T-helper 1 cell treated with Interleukin-12 subunit alpha and Interleukin-12 subunit beta and Interleukin-4 antibody, amounts not matched to agents 30 μg/mL and 1 μg/mL, for 36 hours (primary cell): Measurements from ENCODE around the gene HLCS.

Source experiments
- H3K27ac Mint-ChIP-seq: one replicate; pipeline ENCODE4 v1.8.0; 2021; ENCODE audit warnings: mild to moderate bottlenecking, mixed read lengths
- H3K27me3 Mint-ChIP-seq: one replicate; pipeline ENCODE4 v1.8.0; 2021; ENCODE audit warnings: low read depth, mixed read lengths
- H3K36me3 Mint-ChIP-seq: one replicate; pipeline ENCODE4 v1.8.0; 2021; ENCODE audit warnings: low read depth, mixed read lengths
- H3K4me1 Mint-ChIP-seq: one replicate; pipeline ENCODE4 v1.8.0; 2021; ENCODE audit warnings: low read depth, mixed read lengths
- H3K4me3 Mint-ChIP-seq: one replicate; pipeline ENCODE4 v1.8.0; 2021; ENCODE audit warnings: mild to moderate bottlenecking, moderate library complexity, mixed read lengths
- H3K9me3 Mint-ChIP-seq: one replicate; pipeline ENCODE4 v1.8.0; 2021; ENCODE audit warnings: mixed read lengths

HLCS gene

GRCh38 chr21:36949171-36950141 lies 17.0 kb downstream of the HLCS start:
- Mint-ChIP-seq H3K4me1 (no peaks in the 10 kb centered on the region), H3K36me3 (peaks cover 18% of the 10 kb centered on the region), H3K4me3 (no peak overlapping the region)

DNA sequence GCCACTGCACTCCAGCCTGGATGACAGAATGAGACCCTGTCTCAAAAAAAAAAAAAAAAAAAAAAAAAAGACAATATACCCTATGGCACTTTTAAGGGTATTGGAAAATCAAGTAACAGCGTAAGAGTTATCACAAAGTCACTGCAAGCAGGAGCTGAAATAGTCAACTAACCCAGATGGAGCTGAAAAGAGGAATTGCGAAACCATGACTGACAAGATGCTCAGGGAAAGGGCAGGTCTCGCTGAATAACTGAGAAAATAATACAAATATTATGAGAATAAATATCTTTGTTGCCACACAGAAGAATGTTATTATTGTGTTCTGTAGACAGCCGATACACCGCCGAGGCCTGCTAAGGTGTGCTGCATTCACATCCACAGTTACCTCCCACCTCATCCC lies 17.8 kb downstream of the HLCS start:
- Mint-ChIP-seq H3K27me3 (no peaks in the 10 kb centered on the region), H3K4me1 (no peaks in the 10 kb centered on the region), H3K9me3 (peaks cover 3% of the 10 kb centered on the region), H3K27ac (no peak overlapping the region), H3K4me3 (no peak overlapping the region), H3K36me3 (peaks cover 18% of the 10 kb centered on the region)

More at GRCh38 chr21:36949171-36950141, 17.0 kb downstream of the HLCS start:
- peaks cover 3% of the 10 kb centered on the region for H3K9me3 Mint-ChIP-seq
- no peak overlapping the region for H3K27ac Mint-ChIP-seq
- H3K27me3 Mint-ChIP-seq: no peaks in the 10 kb centered on the region

- H3K27me3 Mint-ChIP-seq: no peaks in the 10 kb centered on the region
- H3K36me3 Mint-ChIP-seq: peaks cover 18% of the 10 kb centered on the region
- no peak overlapping the region for H3K4me3 Mint-ChIP-seq
- H3K9me3 Mint-ChIP-seq: peaks cover 3% of the 10 kb centered on the region
- H3K4me1 Mint-ChIP-seq: no peaks in the 10 kb centered on the region
- no peak overlapping the region for H3K27ac Mint-ChIP-seq
Measured at GRCh38 chr21:36946949-36947356, 19.5 kb downstream of the HLCS start.

DNA sequence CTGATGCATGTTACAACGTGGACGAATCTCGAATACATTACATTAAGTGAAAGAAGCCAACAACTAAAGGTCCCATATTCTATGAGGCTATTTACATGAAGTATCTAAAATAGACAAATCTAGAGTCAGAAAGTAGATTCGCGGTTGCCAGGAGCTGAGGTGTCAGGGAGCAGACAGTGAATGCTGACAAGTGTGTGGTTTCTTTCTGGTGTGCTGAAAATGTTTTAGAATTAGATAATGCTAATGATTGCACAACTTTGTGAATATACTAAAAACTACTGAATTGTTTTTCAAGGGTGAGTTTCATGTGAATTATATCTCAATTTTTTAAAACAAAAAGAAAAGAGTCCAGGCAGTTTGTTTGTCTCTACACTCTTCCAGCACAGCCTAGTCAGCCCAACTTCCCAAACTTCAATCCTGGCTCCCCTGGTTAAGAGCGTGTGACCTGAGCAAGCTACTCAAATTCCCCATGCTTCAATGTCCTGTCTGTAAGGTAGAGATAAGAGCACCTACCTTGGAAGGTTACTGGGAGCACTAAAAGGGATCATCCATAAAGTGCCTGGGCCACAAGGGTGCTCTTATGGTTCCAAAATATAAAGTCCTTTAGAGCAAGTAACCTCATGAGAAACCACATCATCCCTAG lies 20.9 kb downstream of the HLCS start:
- Mint-ChIP-seq H3K36me3 (peaks cover 16% of the 10 kb centered on the region), H3K27ac (no peak overlapping the region), H3K4me3 (no peak overlapping the region), H3K9me3 (peaks cover 3% of the 10 kb centered on the region), H3K4me1 (no peaks in the 10 kb centered on the region), H3K27me3 (no peaks in the 10 kb centered on the region)

- no peaks in the 10 kb centered on the region for H3K27me3 Mint-ChIP-seq
Measured at GRCh38 chr21:36936361-36937135, 29.9 kb downstream of the HLCS start.

DNA sequence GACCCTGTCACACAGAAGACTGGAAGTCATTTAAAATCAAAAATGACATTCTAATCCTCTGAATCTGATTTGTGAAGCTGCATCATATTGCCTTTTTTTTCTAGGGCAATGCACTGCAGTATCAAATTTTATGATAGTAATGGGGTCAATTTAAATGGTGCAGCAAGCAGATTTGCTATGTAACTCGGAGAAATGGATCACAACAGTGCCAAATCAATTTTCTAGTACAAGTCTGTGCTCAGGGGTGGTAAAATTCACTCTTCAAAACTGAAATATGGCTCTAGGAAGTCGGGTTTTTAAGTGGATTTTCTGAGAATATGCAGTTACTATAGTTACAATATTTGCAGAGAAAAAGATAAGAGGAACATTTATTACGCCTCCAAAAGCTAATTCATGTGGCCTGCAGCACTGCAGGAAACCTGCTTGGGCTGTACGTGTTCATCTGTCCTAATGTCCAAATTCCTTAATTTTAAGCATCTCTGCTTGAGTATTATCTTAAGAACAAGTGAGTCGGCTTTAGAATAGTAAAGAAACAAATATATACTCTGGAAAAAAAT lies 31.5 kb downstream of the HLCS start:
- no peak overlapping the region for H3K27ac Mint-ChIP-seq
- H3K36me3 Mint-ChIP-seq: peaks cover 6% of the 10 kb centered on the region
- no peaks in the 10 kb centered on the region for H3K4me1 Mint-ChIP-seq
- no peaks in the 10 kb centered on the region for H3K9me3 Mint-ChIP-seq
- H3K4me3 Mint-ChIP-seq: no peak overlapping the region
- H3K27me3 Mint-ChIP-seq: no peaks in the 10 kb centered on the region

More at GRCh38 chr21:36936361-36937135, 29.9 kb downstream of the HLCS start:
- Mint-ChIP-seq H3K36me3 (peaks cover 6% of the 10 kb centered on the region), H3K9me3 (no peaks in the 10 kb centered on the region), H3K4me1 (no peaks in the 10 kb centered on the region), H3K27ac (no peak overlapping the region), H3K4me3 (no peak overlapping the region)

GRCh38 chr21:36932161-36932816 lies 34.2 kb downstream of the HLCS start:
- peaks cover 6% of the 10 kb centered on the region for H3K36me3 Mint-ChIP-seq
- no peaks in the 10 kb centered on the region for H3K9me3 Mint-ChIP-seq
- H3K27me3 Mint-ChIP-seq: no peaks in the 10 kb centered on the region
- no peak overlapping the region for H3K4me3 Mint-ChIP-seq
- no peak overlapping the region for H3K27ac Mint-ChIP-seq
- H3K4me1 Mint-ChIP-seq: peaks cover 2% of the 10 kb centered on the region

DNA sequence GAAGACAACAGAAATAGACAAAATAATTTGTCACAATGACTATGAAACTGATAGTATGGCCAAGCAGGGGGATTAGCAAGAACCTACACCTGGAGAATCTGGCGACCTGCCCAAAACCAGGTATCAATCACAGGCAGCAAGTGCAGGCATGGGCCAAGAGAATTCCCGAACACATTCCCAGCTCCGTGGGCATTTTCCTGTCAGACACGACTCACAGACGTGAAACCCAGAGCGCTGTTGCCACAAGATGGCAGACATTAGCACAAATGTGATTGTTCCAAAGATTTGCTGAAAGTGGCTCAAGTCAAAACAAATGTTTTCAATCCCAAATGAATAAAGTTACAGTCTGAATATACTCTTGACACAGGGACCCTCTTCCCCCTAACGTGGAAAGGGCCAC lies 36.8 kb downstream of the HLCS start:
- H3K9me3 Mint-ChIP-seq: no peaks in the 10 kb centered on the region
- H3K4me3 Mint-ChIP-seq: no peak overlapping the region
- H3K27ac Mint-ChIP-seq: no peak overlapping the region
- H3K27me3 Mint-ChIP-seq: no peaks in the 10 kb centered on the region
- peaks cover 3% of the 10 kb centered on the region for H3K36me3 Mint-ChIP-seq
- peaks cover 2% of the 10 kb centered on the region for H3K4me1 Mint-ChIP-seq

- no peak overlapping the region for H3K27ac Mint-ChIP-seq
- H3K27me3 Mint-ChIP-seq: no peaks in the 10 kb centered on the region
- peaks cover 3% of the 10 kb centered on the region for H3K36me3 Mint-ChIP-seq
- H3K4me3 Mint-ChIP-seq: no peak overlapping the region
- H3K4me1 Mint-ChIP-seq: peaks cover 2% of the 10 kb centered on the region
- H3K9me3 Mint-ChIP-seq: no peaks in the 10 kb centered on the region
Measured at GRCh38 chr21:36928960-36929359, 37.5 kb downstream of the HLCS start.

DNA sequence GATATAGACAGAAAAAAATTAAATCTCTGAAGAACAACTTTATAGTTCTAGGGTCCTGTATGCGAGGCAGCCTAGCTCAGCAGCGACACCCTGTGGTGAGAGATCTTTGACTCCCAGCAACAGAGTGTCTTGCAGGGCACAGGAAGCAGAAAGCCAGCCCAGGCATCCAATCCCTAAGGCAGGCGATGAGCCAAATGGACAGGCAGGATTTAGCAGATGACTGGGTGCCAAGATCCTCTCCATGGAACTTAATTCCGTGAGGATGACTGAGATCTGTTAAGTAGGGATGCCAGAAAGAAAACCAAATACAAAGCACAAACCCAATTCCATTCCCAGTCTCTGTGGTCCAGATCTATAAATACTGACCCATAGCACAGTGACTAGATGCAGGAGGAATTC lies 38.8 kb downstream of the HLCS start:
- H3K9me3 Mint-ChIP-seq: no peaks in the 10 kb centered on the region
- H3K36me3 Mint-ChIP-seq: no peaks in the 10 kb centered on the region
- H3K27me3 Mint-ChIP-seq: no peaks in the 10 kb centered on the region
- H3K4me3 Mint-ChIP-seq: no peak overlapping the region
- peaks cover 3% of the 10 kb centered on the region for H3K4me1 Mint-ChIP-seq
- H3K27ac Mint-ChIP-seq: no peak overlapping the region

DNA sequence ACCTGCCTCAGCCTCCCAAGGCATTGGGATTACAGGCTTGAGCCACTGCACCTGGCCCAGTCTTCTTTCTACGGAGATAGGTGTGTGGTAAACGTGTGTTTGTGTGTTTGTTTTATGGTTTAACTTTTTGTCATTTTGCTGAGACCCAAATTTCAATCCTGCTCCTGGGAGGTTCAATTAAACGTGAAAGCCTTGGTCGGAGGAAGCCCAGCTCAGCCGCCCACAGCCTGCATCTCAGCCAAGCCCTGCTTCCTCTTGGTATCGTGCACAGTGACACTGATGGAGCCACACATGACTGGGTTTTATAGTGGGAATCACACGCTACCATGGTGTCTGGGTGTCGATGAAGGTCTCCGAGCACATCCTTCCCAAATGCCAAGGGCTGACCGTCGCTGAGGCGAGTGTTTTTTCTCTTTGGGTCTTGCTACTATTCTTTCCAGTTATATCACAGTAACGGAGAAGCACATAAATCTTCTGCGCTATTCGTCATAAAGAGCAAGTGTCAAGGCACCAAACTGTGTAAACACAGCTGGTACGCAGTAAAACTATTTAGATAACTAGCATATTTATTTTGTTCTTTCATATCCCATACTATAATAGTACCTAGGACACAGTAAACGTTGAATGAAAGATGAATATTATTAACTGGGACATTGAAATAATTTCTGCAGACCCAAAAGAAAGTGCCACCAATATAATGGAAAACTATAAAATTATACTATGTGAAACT lies 39.3 kb downstream of the HLCS start:
- Mint-ChIP-seq H3K27ac (no peak overlapping the region), H3K4me3 (no peak overlapping the region), H3K27me3 (no peaks in the 10 kb centered on the region), H3K4me1 (peaks cover 3% of the 10 kb centered on the region), H3K9me3 (no peaks in the 10 kb centered on the region), H3K36me3 (no peaks in the 10 kb centered on the region)

GRCh38 chr21:36923270-36923669 lies 43.2 kb downstream of the HLCS start:
- H3K9me3 Mint-ChIP-seq: no peaks in the 10 kb centered on the region
- H3K4me3 Mint-ChIP-seq: no peak overlapping the region
- peaks cover 3% of the 10 kb centered on the region for H3K4me1 Mint-ChIP-seq
- H3K36me3 Mint-ChIP-seq: no peaks in the 10 kb centered on the region
- H3K27ac Mint-ChIP-seq: no peak overlapping the region
- H3K27me3 Mint-ChIP-seq: no peaks in the 10 kb centered on the region

- Mint-ChIP-seq H3K9me3 (no peaks in the 10 kb centered on the region), H3K36me3 (no peaks in the 10 kb centered on the region), H3K27me3 (no peaks in the 10 kb centered on the region), H3K27ac (no peak overlapping the region), H3K4me3 (no peak overlapping the region), H3K4me1 (peaks cover 3% of the 10 kb centered on the region)
Measured at GRCh38 chr21:36922861-36923260, 43.6 kb downstream of the HLCS start.
